Measurements from ENCODE around the gene FOXC1.
A peak's percentile ranks its signal among the peaks of the same experiment; 100 is the strongest.

FOXC1 gene

DNA sequence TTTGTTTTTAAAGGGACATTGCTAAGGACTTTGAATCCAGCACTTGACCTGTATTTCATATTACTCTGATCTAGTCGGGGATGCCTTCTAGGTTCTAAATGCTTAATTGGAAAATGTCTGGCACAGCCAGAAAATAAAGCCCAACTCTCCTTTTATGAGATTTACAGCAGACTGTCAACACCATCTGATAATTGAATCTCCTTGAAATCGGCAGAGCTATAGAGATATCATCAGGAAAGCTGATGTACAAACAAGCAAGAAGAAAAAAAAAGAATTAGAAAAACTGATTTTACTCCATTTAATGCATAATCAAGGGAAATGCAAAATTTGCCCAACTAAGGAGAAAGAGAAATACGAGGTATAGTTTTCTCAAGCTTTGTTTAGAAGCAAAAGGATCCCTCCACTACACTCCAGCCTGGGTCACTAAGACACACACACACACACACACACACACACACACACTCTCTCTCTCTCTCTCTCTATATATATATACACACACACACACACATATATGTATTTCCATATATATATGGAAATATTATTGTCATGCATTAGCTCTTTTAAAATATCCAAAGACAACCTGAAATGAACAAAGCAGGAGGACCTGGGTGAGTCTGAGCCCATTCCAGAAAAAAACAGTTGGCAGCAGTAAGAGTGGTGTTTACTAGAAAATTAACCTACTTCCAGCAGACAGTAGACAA lies 9.5 kb upstream of the FOXC1 start:
- DNase-seq, result no peak

GRCh38 chr6:1600764-1601157 lies 9.0 kb upstream of the FOXC1 start:
- no peak for DNase-seq

DNA sequence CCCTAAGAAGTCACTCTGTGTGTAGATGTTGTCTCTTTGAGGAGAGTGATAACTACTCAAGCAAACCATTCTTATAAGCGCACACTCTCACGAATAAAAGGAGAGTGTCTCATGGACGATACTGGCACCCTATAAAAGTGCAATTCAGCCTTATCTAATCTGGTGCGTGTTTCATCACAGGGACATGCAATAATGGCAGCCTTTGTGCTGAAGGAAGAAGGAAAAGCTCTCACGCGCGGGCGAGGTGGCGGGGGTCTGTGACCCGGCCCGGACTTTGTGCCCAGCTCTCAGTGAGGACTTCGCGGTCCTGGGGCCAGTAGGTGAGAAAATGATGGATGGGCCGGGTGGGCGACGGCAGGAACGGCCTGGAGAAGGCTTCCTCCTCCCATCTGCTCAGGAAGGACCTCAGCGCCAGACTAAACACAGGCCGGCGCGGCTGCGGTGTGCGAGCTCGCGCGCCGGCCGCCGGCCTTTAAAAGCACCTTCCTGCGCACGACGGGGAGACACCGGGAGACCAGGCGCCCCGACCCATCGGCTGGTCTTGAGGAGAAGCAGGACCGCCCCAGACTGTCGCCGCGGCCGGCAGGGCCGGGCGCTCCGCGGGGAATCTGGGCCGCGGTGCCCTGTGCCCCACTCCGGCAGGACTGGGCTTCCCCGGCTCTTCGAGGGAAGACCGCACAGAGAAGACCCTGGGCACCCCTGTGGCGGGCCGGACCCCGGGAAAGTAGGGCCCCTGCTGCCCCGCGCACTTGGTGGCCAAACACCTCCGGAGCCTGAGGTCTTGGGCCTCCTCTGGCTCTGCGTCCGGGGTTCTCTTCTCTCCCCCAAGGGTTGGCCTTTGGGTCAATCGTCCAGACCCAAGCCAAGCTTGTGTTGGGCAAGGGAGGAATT lies 8.3 kb upstream of the FOXC1 start:
- DNase-seq, result no peak

DNA sequence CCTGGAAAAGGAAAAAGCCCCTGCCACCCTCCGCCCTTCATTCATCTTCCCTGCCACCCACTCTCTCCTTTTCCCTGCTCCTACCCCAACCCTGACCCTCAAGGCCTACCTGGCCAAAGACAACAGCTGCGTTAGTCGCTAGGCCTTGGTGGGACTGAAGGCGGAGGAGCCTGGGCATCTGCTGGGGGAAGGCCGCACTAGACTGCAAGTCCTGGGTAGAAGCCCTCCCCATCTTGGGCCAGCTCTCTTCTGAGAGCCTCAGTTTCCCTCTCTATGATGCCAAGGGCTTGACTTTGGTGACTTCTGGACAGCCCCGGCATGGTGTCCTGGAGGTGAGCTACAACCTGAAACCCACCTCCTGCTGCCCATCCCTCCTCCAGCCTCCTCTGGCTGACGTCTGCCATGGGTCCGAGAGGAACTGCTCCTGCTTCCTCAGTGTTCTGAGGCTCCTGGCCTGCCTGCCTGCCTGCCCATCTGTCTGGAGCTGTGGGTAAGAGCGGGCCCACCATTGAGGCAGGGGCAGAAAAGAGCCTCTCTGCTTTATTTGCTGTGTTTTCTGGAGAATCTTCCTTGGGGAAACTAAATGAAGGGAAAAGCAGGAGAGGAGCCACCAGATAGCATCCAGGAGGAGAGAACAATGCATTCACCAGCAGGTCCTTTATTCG lies 7.5 kb upstream of the FOXC1 start:
- no peak for DNase-seq

DNA sequence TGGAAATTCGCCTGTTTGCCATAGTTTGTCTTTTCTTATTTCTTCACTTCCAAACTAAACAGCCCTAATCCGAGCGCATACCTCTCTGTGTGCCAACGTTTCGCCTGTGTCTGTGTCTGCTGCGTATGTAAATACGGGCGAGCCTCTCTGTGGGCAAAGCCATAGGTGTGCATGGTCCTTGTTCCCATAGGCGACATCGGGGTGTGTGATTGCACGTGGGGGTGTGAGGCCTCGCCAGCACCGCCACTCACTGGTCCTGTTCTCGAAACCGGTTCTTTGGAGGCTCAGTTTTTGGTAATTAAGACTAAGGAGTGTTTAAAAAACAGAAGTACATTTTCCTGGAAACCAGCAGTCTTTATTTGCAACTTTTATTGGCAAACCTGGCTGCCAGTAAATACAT lies 6.0 kb upstream of the FOXC1 start:
- DNase-seq, result no peak

DNA sequence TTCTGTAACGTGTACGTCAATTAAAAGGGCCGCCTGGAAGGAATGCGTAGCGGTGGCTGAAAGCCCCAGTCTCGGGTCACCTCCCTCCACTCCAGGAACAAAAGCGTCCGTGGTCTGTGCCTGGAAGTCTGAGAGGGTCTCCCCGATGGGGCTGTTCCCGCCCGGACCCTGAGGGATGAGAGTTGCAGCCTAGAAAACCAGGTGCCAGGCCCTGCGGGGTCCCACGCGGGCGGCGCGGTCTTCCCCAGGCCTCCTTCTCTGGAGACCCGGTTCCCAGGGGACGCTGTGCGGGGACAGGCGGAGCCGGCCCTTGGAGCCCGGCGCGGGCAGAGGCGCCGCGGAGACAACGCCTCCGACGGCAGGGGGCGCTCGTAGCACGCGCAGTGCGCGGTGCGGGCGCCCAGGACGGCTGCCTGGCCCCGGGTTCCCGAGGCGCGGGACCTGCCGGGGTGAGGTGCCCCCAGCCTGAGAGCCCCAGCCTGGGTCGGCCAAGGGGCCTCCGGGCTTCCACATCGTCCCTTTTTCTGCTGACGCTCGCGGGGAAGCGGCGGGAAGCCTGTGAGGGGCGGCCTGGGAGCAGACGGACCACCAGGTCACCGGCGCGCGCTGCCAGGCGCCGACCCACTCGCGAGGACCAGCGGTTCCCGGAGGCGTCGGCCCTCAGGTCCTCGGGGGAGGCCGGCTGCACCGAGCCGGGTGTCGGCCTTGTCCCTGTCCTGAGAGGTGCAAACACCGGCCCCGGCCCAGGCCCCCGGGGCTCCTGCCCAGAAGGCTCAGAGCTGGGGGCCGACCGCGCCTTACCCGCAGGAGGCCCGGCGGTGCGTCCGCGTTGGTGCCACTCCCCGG lies 5.3 kb upstream of the FOXC1 start:
- DNase-seq, result peak; percentile 43

DNA sequence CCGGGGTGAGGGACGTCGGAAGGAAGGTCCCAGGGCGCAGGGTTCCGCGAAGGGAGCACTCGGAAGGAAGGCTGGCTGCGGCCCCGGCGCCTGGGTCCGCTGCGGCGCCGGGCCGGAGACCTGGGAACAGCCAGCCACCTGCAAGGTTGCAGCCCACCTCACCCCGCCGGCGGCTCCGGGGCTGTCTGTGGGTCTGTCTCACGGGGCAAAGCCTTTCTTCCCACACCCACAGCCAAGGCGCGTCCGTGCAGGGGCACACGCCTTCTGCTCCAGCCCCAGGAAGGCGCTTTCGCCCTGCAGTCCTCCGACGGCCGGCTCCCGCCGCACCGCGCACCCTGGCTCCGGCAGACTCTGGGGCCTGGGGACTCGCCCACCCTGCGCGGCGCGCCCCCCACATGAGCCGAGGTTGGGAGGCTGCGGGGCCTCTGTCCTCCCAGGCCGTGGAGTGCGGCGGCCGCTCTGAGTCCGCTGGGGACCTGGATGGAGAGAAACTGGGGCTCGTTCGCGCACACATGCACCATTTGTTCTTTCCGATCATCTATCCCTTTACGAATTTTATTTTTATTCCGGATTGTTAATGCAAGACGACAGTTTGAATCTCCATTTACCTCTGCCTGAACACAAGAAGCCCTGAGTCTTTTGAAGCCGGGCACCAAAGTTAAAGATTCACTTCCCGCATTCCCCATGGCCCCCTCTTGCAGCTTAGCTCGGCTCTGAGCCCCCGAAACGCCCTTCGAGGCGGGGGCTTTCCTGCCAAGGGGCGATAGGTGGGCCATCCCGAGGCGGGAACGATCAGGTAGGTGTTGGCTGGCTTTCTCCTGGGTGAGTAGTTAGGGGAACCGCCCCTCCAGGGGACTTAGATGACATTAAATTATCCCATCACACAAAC lies 4.5 kb upstream of the FOXC1 start:
- no peak for DNase-seq

- DNase-seq, result no peak
These were observed 3.6 kb upstream of the FOXC1 start for GRCh38 chr6:1605893-1606779.

GRCh38 chr6:1606780-1607515 lies 2.8 kb upstream of the FOXC1 start:
- no peak for DNase-seq

DNA sequence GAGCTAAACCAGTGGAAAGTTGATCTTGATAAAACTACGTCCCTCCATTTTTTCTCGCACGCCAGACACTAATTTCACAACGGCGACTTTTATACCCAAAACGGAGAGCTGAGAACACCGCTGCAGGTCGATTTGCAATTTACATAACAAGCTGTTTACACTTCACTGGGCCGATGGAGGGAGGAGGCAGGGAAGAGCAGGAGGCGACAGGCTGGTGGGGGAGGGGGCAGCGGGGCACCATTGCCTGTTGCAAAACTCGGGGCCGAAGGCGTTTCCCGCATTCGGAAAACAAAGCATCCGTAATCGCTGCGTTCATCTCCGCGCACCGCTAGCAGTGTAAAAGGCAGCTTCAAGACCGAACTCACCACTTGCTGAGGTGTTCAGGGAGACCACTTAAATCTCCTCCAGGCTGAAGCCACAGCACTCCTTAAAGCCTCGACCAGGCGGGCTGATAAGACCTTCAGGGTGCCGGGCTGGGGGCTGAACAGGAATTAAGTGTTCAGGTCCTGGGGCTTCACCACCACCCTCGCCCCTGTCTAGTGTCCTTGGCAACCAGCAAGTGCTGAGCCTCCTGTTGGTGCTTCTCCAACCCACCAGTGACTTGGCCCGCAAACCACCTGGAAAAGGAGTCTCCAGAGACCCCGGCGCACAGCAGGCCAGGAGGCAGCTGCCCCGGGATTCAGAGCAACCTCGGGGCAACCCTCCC lies 2.0 kb upstream of the FOXC1 start:
- DNase-seq, result no peak

GRCh38 chr6:1608222-1609040 lies 1.3 kb upstream of the FOXC1 start:
- no peak for DNase-seq

- no peak for DNase-seq
These were observed 571 bp upstream of the FOXC1 start for GRCh38 chr6:1609041-1609647.

DNA sequence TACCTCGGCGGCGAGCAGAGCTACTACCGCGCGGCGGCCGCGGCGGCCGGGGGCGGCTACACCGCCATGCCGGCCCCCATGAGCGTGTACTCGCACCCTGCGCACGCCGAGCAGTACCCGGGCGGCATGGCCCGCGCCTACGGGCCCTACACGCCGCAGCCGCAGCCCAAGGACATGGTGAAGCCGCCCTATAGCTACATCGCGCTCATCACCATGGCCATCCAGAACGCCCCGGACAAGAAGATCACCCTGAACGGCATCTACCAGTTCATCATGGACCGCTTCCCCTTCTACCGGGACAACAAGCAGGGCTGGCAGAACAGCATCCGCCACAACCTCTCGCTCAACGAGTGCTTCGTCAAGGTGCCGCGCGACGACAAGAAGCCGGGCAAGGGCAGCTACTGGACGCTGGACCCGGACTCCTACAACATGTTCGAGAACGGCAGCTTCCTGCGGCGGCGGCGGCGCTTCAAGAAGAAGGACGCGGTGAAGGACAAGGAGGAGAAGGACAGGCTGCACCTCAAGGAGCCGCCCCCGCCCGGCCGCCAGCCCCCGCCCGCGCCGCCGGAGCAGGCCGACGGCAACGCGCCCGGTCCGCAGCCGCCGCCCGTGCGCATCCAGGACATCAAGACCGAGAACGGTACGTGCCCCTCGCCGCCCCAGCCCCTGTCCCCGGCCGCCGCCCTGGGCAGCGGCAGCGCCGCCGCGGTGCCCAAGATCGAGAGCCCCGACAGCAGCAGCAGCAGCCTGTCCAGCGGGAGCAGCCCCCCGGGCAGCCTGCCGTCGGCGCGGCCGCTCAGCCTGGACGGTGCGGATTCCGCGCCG lies 994 bp downstream of the FOXC1 start:
- no peak for DNase-seq

- DNase-seq, result no peak
These were observed 1.5 kb downstream of the FOXC1 start for GRCh38 chr6:1611322-1611571.

DNA sequence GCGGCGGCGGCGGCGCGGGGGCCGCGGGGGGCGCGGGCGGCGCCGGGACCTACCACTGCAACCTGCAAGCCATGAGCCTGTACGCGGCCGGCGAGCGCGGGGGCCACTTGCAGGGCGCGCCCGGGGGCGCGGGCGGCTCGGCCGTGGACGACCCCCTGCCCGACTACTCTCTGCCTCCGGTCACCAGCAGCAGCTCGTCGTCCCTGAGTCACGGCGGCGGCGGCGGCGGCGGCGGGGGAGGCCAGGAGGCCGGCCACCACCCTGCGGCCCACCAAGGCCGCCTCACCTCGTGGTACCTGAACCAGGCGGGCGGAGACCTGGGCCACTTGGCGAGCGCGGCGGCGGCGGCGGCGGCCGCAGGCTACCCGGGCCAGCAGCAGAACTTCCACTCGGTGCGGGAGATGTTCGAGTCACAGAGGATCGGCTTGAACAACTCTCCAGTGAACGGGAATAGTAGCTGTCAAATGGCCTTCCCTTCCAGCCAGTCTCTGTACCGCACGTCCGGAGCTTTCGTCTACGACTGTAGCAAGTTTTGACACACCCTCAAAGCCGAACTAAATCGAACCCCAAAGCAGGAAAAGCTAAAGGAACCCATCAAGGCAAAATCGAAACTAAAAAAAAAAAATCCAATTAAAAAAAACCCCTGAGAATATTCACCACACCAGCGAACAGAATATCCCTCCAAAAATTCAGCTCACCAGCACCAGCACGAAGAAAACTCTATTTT lies 2.0 kb downstream of the FOXC1 start:
- no peak for DNase-seq

- DNase-seq, result no peak
These were observed 2.7 kb downstream of the FOXC1 start for GRCh38 chr6:1612299-1612973.
